ENCODE measurements around the gene SELENOF.
A peak's percentile ranks its signal among the peaks of the same experiment; 100 is the strongest.

The SELENOF gene

DNA sequence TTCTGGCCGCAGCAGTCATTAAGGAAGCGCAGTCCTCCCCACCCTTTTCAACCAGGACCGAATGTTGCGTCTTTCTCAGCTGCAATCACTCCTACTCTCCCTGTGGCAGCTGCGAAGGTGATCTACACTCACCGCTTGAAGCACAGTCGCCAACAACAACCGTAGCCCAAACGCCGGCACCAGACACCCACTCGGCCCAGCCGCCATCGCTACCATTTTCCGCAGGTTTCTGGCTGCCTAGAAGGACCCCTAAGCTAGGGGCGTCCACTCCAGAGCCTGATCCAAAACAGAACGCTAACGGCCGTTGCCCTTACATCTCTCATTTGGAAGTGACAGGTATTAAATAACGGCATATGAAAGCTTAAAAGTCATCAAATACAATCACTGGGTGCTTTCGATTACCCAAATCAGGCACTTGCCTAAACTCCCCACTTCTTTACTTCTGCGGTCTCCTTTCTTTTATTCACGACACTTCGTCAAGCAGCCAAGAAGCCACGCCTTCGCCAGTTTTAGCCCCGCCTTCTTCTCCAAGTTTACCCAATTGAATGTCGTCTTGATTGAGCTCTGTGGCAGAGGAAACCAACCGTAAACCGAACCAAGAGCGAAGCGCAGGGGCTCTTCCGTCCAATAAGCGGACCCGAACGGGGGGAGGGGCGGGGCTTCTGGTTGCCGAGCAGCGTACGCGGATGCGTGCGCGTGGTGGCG is at the start of gene SELENOF:
TSS of gene SELENOF (minus strand) at position 231 of the 705 bp plus-strand sequence. CDS start at position 216, 15 bp downstream.
- TF ChIP-seq, protein P1, sequence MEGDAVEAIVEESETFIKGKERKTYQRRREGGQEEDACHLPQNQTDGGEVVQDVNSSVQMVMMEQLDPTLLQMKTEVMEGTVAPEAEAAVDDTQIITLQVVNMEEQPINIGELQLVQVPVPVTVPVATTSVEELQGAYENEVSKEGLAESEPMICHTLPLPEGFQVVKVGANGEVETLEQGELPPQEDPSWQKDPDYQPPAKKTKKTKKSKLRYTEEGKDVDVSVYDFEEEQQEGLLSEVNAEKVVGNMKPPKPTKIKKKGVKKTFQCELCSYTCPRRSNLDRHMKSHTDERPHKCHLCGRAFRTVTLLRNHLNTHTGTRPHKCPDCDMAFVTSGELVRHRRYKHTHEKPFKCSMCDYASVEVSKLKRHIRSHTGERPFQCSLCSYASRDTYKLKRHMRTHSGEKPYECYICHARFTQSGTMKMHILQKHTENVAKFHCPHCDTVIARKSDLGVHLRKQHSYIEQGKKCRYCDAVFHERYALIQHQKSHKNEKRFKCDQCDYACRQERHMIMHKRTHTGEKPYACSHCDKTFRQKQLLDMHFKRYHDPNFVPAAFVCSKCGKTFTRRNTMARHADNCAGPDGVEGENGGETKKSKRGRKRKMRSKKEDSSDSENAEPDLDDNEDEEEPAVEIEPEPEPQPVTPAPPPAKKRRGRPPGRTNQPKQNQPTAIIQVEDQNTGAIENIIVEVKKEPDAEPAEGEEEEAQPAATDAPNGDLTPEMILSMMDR (IDR thresholded peaks at IDR 0.05; ENCODE audit: low read depth, low read length, missing control alignments) = no peak
- H3K4me3 ChIP-seq (replicated peaks; ENCODE audit: low read depth, low read length) = peak within 1 kb of the TSS; percentile 100
- DNase-seq (ENCODE audit: extremely low read depth, low read depth) = peak; percentile 100

DNA sequence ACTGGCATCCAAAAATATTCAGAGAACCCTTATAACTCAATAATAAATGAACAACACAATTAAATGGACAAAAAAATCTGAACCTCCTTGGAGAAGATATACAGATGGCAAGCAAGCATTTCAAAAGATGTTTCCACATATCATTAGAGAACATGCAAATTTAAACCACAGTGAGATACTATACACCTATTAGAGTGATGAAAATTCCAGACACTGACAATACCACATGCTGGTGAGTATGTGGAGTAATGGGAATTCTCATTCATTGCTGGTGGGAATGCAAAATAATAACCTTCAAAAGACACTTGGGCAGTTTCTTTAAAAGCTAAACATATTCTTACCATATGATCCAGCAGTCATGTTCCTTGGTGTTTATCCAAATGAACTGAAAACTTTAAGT is 46.6 kb upstream of the SELENOF start:
- no peak for DNase-seq (ENCODE audit: extremely low read depth, low read depth)
- TF ChIP-seq, protein P1 (IDR thresholded peaks at IDR 0.05; ENCODE audit: low read depth, low read length, missing control alignments) = no peak

DNA sequence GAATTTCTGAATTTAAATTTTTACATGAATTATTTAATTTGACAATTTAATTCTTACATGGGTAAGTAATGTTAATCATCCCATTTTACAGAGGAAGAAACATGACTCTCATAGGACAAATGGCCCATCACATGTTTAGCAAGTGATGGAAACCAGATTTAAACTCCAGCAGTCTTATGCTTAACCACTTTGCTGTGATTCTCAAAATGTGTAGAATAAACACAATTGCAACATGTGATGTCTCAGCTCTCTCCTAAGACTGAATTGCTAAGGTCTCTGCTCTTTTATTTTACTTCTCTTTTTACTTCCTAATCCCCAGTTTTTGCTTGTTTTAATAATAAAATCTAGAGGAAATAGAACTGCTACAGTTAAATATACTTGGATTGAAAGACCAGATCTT is 43.3 kb upstream of the SELENOF start:
- DNase-seq (ENCODE audit: extremely low read depth, low read depth) = no peak
- TF ChIP-seq, protein P1 (IDR thresholded peaks at IDR 0.05; ENCODE audit: low read depth, low read length, missing control alignments) = no peak
- H3K4me3 ChIP-seq (replicated peaks; ENCODE audit: low read depth, low read length) = no peak overlapping the region

More for the DNA sequence above, 46.6 kb upstream of the SELENOF start:
- no peak overlapping the region for H3K4me3 ChIP-seq (replicated peaks; ENCODE audit: low read depth, low read length)

DNA sequence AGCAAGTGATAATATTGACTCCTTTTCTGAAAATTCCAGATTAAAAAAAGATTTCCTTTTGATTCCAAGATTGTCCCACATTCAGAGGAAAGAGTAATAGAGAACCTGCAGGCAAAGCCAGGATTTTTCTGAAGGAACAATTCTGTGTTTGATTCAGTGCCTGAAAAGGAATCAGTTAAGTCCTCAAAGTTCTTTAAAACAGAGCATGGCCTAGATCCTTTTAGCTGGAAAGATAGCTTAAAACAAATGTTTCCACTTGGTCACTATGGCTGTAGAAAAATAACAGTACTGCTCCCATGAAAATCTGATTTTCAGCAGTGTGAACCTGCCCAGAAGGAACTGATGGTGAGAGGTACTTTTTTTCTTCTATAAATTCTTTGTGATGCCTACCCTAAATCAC is 42.3 kb upstream of the SELENOF start:
- TF ChIP-seq, protein P1 (IDR thresholded peaks at IDR 0.05; ENCODE audit: low read depth, low read length, missing control alignments) = no peak
- no peak overlapping the region for H3K4me3 ChIP-seq (replicated peaks; ENCODE audit: low read depth, low read length)
- DNase-seq (ENCODE audit: extremely low read depth, low read depth) = no peak

DNA sequence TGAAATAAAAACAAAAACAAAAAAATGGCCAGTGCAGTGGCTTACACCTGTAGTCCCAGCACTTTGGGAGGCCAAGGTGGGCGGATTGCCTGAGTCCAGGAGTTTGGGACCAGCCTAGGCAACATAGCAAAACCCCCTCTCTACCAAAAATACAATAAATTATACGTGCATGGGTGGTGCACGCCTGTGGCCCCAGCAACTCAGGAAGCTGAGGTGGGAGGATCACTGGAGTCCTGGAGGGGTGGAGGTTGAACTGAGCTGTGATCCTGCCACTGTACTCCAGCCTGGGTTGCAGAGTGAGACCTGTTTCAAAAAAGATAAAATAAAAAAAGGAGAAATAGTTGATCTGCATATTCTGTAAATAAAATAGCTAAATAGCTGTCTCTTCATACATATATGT is 41.8 kb upstream of the SELENOF start:
- H3K4me3 ChIP-seq (replicated peaks; ENCODE audit: low read depth, low read length) = no peak overlapping the region
- TF ChIP-seq, protein P1 (IDR thresholded peaks at IDR 0.05; ENCODE audit: low read depth, low read length, missing control alignments) = no peak
- no peak for DNase-seq (ENCODE audit: extremely low read depth, low read depth)

DNA sequence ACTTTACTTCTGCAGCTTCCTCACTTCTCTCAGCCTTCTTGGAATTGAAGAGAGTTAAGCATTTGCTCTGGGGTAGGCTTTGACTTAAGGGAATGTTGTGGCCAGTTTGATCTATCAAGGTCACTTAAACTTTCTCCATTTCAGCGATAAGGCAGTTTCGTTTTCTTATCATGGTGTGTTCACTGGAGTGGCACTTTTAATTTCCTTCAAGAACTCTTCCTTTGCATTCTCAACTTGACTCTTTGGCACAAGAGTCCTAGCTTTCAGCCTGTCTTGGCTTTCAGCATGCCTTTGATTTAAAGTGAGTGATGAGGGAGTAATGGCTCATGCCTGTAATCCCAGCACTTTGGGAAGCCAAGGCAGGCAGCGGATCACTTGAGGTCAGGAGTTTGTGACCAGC is 39.2 kb upstream of the SELENOF start:
- DNase-seq (ENCODE audit: extremely low read depth, low read depth) = no peak
- no peak overlapping the region for H3K4me3 ChIP-seq (replicated peaks; ENCODE audit: low read depth, low read length)

More for the DNA sequence above, 39.2 kb upstream of the SELENOF start:
- TF ChIP-seq, protein P1 (IDR thresholded peaks at IDR 0.05; ENCODE audit: low read depth, low read length, missing control alignments) = no peak

Data from HFF-Myc (cell line).